HepG2 (cell line): Measurements from ENCODE around the gene RERE. TPM values are rescaled to one million over a fixed set of nuclear protein-coding genes. Genes with fewer than 3 reads are reported as not detected.
A peak's percentile ranks its signal among the peaks of the same experiment; 100 is the strongest.

Experiments
- CCDC6 ChIP-seq: sonication (generic); formaldehyde crosslinking; IDR thresholded peaks from 2 replicates; pipeline ENCODE4 v1.8.1; 2022; ENCODE audit warnings: mild to moderate bottlenecking, missing genetic modification reagents, moderate library complexity
- HDAC1 ChIP-seq: sonication (generic); formaldehyde crosslinking; IDR thresholded peaks from 2 replicates; pipeline ENCODE4 v1.5.1; 2020; ENCODE audit warnings: mild to moderate bottlenecking, missing genetic modification reagents
- IRF2 ChIP-seq: IDR thresholded peaks from 2 replicates; pipeline ENCODE4 v1.6.1; 2018; ENCODE audit warnings: missing genetic modification reagents, missing compliant biosample characterization
- KDM5B ChIP-seq: sonication (generic); formaldehyde crosslinking; IDR thresholded peaks from 2 replicates; pipeline ENCODE4 v1.4.0; 2020; ENCODE audit warnings: missing genetic modification reagents, mild to moderate bottlenecking, borderline replicate concordance
- MED1 ChIP-seq: sonication (generic); formaldehyde crosslinking; IDR thresholded peaks from 2 replicates; pipeline ENCODE4 v1.4.0; 2020; ENCODE audit warnings: missing genetic modification reagents
- NCOR1 ChIP-seq: fragments of 200-600 bp; sonication (generic); IDR thresholded peaks from 2 replicates; pipeline ENCODE4 v1.7.0; 2017; ENCODE audit warnings: antibody characterized with exemption, low read length, borderline replicate concordance
- NFATC3 ChIP-seq: sonication (generic); formaldehyde crosslinking; IDR thresholded peaks from 2 replicates; pipeline ENCODE4 v1.5.1; 2020; ENCODE audit warnings: mild to moderate bottlenecking, missing genetic modification reagents
- TCF12 ChIP-seq, 2 experiments: fragments of 450-650 bp in 1 of 2; sonication (generic) in 1 of 2; formaldehyde crosslinking in 1 of 2; IDR thresholded peaks; 2 replicates each; pipeline versions ENCODE4 v1.6.1 to v1.8.0; 2017 to 2022; ENCODE audit warnings: antibody characterized with exemption in 1 of 2, mild to moderate bottlenecking in 1 of 2, missing genetic modification reagents in 1 of 2, moderate library complexity in 1 of 2
- WIZ ChIP-seq: sonication (generic); formaldehyde crosslinking; IDR thresholded peaks from 2 replicates; pipeline ENCODE4 v1.5.1; 2020; ENCODE audit warnings: mild to moderate bottlenecking, missing genetic modification reagents
- ZNF329 ChIP-seq: sonication (generic); formaldehyde crosslinking; IDR thresholded peaks from 2 replicates; pipeline ENCODE4 v1.9.0; 2021; ENCODE audit warnings: low read depth, mild to moderate bottlenecking, missing genetic modification reagents
- ZNF382 ChIP-seq: sonication (generic); formaldehyde crosslinking; IDR thresholded peaks from 2 replicates; pipeline ENCODE4 v1.5.0; 2020; ENCODE audit warnings: missing genetic modification reagents, mild to moderate bottlenecking, borderline replicate concordance
- ZNF709 ChIP-seq: sonication (generic); formaldehyde crosslinking; IDR thresholded peaks from 2 replicates; pipeline ENCODE4 v1.5.0; 2020; ENCODE audit warnings: mild to moderate bottlenecking, missing genetic modification reagents
- ZNF782 ChIP-seq: sonication (generic); formaldehyde crosslinking; IDR thresholded peaks from 2 replicates; pipeline ENCODE4 v1.4.0; 2020; ENCODE audit warnings: missing genetic modification reagents, mild to moderate bottlenecking, borderline replicate concordance
- ZNF816 ChIP-seq: sonication (generic); formaldehyde crosslinking; IDR thresholded peaks from 2 replicates; pipeline ENCODE4 v1.8.0; 2022; ENCODE audit warnings: missing genetic modification reagents, mild to moderate bottlenecking, borderline replicate concordance
- ZSCAN22 ChIP-seq: sonication (generic); formaldehyde crosslinking; IDR thresholded peaks from 2 replicates; pipeline ENCODE4 v1.4.0; 2020; ENCODE audit warnings: mild to moderate bottlenecking, missing genetic modification reagents
- polyA plus RNA-seq, 8 experiments: library from polyadenylated mRNA; depleted of rRNA in 3 of 8; stranded (reverse) in 7 of 8; unstranded in 1 of 8; fragments of >200 nt; fragmentation: Illumina TruSeq in 4 of 8; extraction: Trizol in 4 of 8; gene quantifications; 2 replicates each; pipeline versions ENCODE4 v1.2.1 to v1.2.3, GENCODE V29; 2011 to 2016; ENCODE audit warnings: low read depth in 4 of 8, missing spikeins in 1 of 8, mixed read lengths in 1 of 8; ENCODE audit not compliant: insufficient read depth in 1 of 8
- total RNA-seq, 5 experiments: library from RNA; depleted of rRNA; stranded (reverse); fragments of >200 nt; fragmentation: Illumina TruSeq; extraction: Trizol; gene quantifications; 2 replicates each; pipeline ENCODE4 v1.2.3, GENCODE V29; 2016; ENCODE audit warnings: low read depth in 1 of 5
- TF ChIP-seq, protein P1 (sequence below): sonication (generic); formaldehyde crosslinking; IDR thresholded peaks from 2 replicates; pipeline ENCODE4 v1.4.0; 2020; ENCODE audit warnings: mild to moderate bottlenecking, missing genetic modification reagents, borderline replicate concordance
- TF ChIP-seq, protein P2 (sequence below): sonication (generic); formaldehyde crosslinking; IDR thresholded peaks from 2 replicates; pipeline ENCODE4 v1.5.0; 2020; ENCODE audit warnings: missing genetic modification reagents
- TF ChIP-seq, protein P3 (sequence below): sonication (generic); formaldehyde crosslinking; IDR thresholded peaks from 2 replicates; pipeline ENCODE4 v1.9.0; 2021; ENCODE audit warnings: missing genetic modification reagents, mild to moderate bottlenecking, borderline replicate concordance
- TF ChIP-seq, protein P4 (sequence below), 2 experiments: fragments of 450-650 bp in 1 of 2; sonication (generic) in 1 of 2; formaldehyde crosslinking; IDR thresholded peaks; 2 replicates each; pipeline versions ENCODE4 v1.5.0 to v1.8.0; 2020 to 2022; ENCODE audit warnings: mild to moderate bottlenecking in 1 of 2, missing genetic modification reagents in 1 of 2
- TF ChIP-seq, protein P5 (sequence below): sonication (generic); formaldehyde crosslinking; IDR thresholded peaks from 2 replicates; pipeline ENCODE4 v1.5.0; 2020; ENCODE audit warnings: missing genetic modification reagents

Gene RERE
- total and polyA plus RNA-seq, 2 of the 13 experiments (the other 11 are each of a cell fraction or from before 2014, with no cell fraction given) = 18.3 to 21.9 TPM

DNA sequence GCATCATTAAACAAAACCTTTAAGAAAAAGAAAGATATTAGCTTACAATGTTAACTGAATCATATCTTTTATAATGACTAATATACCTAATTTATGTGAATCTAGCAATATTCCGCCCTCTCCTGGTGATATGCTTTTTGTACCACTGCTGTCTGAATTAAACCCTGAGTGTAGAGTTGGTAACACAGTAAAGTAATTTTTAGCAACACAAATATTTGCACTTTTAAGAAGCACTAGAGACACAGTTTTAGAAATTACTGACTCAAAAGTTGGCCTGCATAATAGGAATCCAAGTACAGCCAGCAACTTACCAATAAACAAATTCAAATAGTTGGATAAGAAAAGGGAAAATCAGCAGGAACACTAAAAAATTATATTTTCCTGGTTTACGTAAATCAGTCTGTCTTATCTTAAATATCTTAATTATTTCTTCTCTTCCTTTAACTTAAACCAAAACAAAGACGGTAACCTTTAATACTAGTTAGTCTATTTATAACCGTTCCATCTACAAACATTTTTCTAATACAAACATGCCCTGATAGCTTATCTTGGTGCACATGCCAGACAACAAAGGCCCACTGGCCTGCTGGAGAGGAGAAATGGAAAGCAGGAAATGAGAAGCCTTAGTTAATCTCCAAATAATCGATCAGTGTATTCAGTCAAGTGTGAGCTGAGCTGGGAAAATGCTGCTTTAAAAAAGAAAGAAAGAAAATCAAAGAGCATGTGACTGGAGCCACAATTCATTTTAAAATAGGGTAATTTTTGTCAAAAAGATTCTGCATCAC lies 246.0 kb downstream of the RERE start (continued):
- TF ChIP-seq, protein P1, sequence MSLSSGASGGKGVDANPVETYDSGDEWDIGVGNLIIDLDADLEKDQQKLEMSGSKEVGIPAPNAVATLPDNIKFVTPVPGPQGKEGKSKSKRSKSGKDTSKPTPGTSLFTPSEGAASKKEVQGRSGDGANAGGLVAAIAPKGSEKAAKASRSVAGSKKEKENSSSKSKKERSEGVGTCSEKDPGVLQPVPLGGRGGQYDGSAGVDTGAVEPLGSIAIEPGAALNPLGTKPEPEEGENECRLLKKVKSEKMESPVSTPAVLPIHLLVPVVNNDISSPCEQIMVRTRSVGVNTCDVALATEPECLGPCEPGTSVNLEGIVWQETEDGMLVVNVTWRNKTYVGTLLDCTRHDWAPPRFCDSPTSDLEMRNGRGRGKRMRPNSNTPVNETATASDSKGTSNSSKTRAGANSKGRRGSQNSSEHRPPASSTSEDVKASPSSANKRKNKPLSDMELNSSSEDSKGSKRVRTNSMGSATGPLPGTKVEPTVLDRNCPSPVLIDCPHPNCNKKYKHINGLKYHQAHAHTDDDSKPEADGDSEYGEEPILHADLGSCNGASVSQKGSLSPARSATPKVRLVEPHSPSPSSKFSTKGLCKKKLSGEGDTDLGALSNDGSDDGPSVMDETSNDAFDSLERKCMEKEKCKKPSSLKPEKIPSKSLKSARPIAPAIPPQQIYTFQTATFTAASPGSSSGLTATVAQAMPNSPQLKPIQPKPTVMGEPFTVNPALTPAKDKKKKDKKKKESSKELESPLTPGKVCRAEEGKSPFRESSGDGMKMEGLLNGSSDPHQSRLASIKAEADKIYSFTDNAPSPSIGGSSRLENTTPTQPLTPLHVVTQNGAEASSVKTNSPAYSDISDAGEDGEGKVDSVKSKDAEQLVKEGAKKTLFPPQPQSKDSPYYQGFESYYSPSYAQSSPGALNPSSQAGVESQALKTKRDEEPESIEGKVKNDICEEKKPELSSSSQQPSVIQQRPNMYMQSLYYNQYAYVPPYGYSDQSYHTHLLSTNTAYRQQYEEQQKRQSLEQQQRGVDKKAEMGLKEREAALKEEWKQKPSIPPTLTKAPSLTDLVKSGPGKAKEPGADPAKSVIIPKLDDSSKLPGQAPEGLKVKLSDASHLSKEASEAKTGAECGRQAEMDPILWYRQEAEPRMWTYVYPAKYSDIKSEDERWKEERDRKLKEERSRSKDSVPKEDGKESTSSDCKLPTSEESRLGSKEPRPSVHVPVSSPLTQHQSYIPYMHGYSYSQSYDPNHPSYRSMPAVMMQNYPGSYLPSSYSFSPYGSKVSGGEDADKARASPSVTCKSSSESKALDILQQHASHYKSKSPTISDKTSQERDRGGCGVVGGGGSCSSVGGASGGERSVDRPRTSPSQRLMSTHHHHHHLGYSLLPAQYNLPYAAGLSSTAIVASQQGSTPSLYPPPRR (CRISPR knock-in tag) = peak; percentile 53; the same call in 1 of the 2 replicates
- no peak for TF ChIP-seq ZNF382 (CRISPR knock-in tag)
- no peak for TF ChIP-seq ZNF329 (CRISPR knock-in tag)
- no peak for TF ChIP-seq ZSCAN22 (CRISPR knock-in tag)
- TF ChIP-seq, protein P2, sequence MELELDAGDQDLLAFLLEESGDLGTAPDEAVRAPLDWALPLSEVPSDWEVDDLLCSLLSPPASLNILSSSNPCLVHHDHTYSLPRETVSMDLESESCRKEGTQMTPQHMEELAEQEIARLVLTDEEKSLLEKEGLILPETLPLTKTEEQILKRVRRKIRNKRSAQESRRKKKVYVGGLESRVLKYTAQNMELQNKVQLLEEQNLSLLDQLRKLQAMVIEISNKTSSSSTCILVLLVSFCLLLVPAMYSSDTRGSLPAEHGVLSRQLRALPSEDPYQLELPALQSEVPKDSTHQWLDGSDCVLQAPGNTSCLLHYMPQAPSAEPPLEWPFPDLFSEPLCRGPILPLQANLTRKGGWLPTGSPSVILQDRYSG (CRISPR knock-in tag) = no peak
- TF ChIP-seq ZNF816 (CRISPR knock-in tag) = no peak
- TF ChIP-seq IRF2 (CRISPR knock-in tag) = 0 out of 2 replicates have a peak, but pooled peaks have one; percentile 21
- TF ChIP-seq ZNF709 (CRISPR knock-in tag) = no peak
- TF ChIP-seq, protein P3, sequence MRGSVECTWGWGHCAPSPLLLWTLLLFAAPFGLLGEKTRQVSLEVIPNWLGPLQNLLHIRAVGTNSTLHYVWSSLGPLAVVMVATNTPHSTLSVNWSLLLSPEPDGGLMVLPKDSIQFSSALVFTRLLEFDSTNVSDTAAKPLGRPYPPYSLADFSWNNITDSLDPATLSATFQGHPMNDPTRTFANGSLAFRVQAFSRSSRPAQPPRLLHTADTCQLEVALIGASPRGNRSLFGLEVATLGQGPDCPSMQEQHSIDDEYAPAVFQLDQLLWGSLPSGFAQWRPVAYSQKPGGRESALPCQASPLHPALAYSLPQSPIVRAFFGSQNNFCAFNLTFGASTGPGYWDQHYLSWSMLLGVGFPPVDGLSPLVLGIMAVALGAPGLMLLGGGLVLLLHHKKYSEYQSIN (CRISPR knock-in tag) = no peak
- TF ChIP-seq TCF12 (IDR thresholded peaks at IDR 0.05) = no peak
- no peak for TF ChIP-seq TCF12 (CRISPR knock-in tag; IDR thresholded peaks at IDR 0.05)
- TF ChIP-seq CCDC6 (CRISPR knock-in tag) = no peak
- no peak for TF ChIP-seq NFATC3 (CRISPR knock-in tag)
- TF ChIP-seq KDM5B (CRISPR knock-in tag) = no peak
- TF ChIP-seq WIZ (CRISPR knock-in tag) = no peak
- TF ChIP-seq HDAC1 (CRISPR knock-in tag) = peak; percentile 49; the same call in 1 of the 2 replicates
- TF ChIP-seq ZNF782 (CRISPR knock-in tag) = no peak
- peak; percentile 88 for TF ChIP-seq MED1
- TF ChIP-seq, protein P4, sequence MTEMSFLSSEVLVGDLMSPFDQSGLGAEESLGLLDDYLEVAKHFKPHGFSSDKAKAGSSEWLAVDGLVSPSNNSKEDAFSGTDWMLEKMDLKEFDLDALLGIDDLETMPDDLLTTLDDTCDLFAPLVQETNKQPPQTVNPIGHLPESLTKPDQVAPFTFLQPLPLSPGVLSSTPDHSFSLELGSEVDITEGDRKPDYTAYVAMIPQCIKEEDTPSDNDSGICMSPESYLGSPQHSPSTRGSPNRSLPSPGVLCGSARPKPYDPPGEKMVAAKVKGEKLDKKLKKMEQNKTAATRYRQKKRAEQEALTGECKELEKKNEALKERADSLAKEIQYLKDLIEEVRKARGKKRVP (CRISPR knock-in tag; IDR thresholded peaks at IDR 0.05) = 0 out of 4 replicates have a peak, but pooled peaks of 1 of the 2 experiments have one; percentile 37
- TF ChIP-seq, protein P5, sequence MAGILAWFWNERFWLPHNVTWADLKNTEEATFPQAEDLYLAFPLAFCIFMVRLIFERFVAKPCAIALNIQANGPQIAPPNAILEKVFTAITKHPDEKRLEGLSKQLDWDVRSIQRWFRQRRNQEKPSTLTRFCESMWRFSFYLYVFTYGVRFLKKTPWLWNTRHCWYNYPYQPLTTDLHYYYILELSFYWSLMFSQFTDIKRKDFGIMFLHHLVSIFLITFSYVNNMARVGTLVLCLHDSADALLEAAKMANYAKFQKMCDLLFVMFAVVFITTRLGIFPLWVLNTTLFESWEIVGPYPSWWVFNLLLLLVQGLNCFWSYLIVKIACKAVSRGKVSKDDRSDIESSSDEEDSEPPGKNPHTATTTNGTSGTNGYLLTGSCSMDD = no peak
- TF ChIP-seq NCOR1 = peak; percentile 71; the same call in 1 of the 2 replicates
